Measurements from ENCODE around the gene FADS6. TPM values are rescaled to one million over a fixed set of nuclear protein-coding genes. Genes with fewer than 3 reads are reported as not detected.
"Not testable (repeated sequence)": the region's sequence is repeated elsewhere in the genome, so short reads cannot be mapped to it uniquely, and the experiment has no call there.

Gene FADS6
- total RNA-seq, 4 donors from 2014 or later, result not detected

DNA sequence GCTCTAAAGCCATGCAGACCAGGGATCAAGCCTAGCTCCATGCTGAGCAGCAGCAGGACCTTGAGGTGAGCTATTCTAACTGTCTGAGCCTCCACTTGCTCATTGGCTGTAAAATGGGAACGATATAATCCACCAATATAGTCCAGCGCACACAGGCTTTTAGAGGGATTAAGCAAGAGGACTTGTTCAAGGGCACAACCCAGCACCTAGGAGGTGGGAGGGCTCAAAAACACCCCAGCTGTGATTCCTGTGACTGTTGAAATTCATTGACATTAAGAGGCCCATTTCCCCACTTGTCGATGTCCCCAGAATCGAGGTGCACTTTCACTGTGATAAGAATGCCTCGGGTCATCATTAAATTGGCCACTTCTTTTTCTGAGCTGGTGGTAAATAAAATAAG lies 25.5 kb upstream of the FADS6 start:
- peaks cover 25 to 31% (median 30%) of the 10 kb centered on the region in 3 donors for H3K27me3 ChIP-seq
- intact Hi-C loops (cut with DNase I; ENCODE audit: low total_unique reads), result no loop called here

DNA sequence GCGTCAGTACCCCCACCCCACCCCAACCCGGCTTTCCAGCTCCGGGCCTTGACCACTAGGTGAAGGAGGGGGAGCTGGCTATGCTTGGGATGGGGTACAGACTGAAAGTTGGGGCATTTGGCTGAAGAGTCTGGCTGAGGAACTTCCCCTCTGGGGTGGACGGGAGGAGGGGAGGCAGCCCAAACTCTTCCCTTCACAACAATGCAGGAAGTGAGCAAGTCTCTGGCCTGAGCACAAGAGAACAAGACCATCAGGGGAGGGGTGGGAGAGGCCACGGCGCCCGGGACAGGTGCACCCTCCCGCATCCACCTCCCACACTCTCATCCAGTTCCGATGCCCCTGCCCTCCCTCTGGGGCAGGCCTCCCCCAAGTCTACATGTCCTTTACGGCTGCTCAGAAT lies 24.0 kb upstream of the FADS6 start:
- in situ Hi-C loops (cut with MboI; ENCODE audit: low sequenced_read_pairs in 4 of 4), result no loop called here
- H3K9me3 ChIP-seq, result no peaks in the 10 kb centered on the region
- H3K27me3 ChIP-seq, result peaks cover 12 to 16% (median 15%) of the 10 kb centered on the region in 3 donors
- no peak for ATAC-seq
- H3K4me1 ChIP-seq, result no peaks in the 10 kb centered on the region
- H3K4me3 ChIP-seq, result no peak overlapping the region
- H3K27ac ChIP-seq, result no peak overlapping the region
- intact Hi-C loops (cut with DNase I; ENCODE audit: low total_unique reads), result no loop called here
- no peaks in the 10 kb centered on the region for H3K36me3 ChIP-seq
- no peak for TF ChIP-seq POLR2A (IDR thresholded peaks at IDR 0.05)
- TF ChIP-seq, protein P1, sequence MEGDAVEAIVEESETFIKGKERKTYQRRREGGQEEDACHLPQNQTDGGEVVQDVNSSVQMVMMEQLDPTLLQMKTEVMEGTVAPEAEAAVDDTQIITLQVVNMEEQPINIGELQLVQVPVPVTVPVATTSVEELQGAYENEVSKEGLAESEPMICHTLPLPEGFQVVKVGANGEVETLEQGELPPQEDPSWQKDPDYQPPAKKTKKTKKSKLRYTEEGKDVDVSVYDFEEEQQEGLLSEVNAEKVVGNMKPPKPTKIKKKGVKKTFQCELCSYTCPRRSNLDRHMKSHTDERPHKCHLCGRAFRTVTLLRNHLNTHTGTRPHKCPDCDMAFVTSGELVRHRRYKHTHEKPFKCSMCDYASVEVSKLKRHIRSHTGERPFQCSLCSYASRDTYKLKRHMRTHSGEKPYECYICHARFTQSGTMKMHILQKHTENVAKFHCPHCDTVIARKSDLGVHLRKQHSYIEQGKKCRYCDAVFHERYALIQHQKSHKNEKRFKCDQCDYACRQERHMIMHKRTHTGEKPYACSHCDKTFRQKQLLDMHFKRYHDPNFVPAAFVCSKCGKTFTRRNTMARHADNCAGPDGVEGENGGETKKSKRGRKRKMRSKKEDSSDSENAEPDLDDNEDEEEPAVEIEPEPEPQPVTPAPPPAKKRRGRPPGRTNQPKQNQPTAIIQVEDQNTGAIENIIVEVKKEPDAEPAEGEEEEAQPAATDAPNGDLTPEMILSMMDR (IDR thresholded peaks at IDR 0.05 in 4 of 5, conservative IDR thresholded peaks at IDR 0.05 in 1 of 5), result no peak
- DNase-seq, result no peak

More for the DNA sequence above, 25.5 kb upstream of the FADS6 start:
- peaks cover 0 to 12% of the 10 kb centered on the region in 2 donors for H3K4me1 ChIP-seq
- no peak overlapping the region for H3K27ac ChIP-seq
- H3K4me3 ChIP-seq, result no peak overlapping the region
- DNase-seq, result no peak
- TF ChIP-seq, protein P1 (IDR thresholded peaks at IDR 0.05 in 4 of 5, conservative IDR thresholded peaks at IDR 0.05 in 1 of 5), result no peak
- no peak for TF ChIP-seq POLR2A (IDR thresholded peaks at IDR 0.05)
- in situ Hi-C loops (cut with MboI; ENCODE audit: low sequenced_read_pairs in 4 of 4), result no loop called here
- no peaks in the 10 kb centered on the region for H3K36me3 ChIP-seq
- no peaks in the 10 kb centered on the region for H3K9me3 ChIP-seq
- ATAC-seq, result no peak

- TF ChIP-seq, protein P1 (IDR thresholded peaks at IDR 0.05 in 4 of 5, conservative IDR thresholded peaks at IDR 0.05 in 1 of 5), result no peak
- no peak for TF ChIP-seq POLR2A (IDR thresholded peaks at IDR 0.05)
- Histone ChIP-seq H3K27ac (no peak overlapping the region), H3K27me3 (peaks cover 8 to 10% (median 9%) of the 10 kb centered on the region in 3 donors), H3K4me1 (no peaks in the 10 kb centered on the region), H3K9me3 (no peaks in the 10 kb centered on the region), H3K36me3 (no peaks in the 10 kb centered on the region), H3K4me3 (no peak overlapping the region)
- no peak for ATAC-seq
- DNase-seq, result no peak
- in situ Hi-C loops (cut with MboI; ENCODE audit: low sequenced_read_pairs in 4 of 4), result no loop called here
- intact Hi-C loops (cut with DNase I; ENCODE audit: low total_unique reads), result no loop called here
Observed at GRCh38 chr17:74916851-74917199, 23.4 kb upstream of the FADS6 start.

GRCh38 chr17:74916136-74916850 lies 22.9 kb upstream of the FADS6 start:
- no peaks in the 10 kb centered on the region for H3K36me3 ChIP-seq
- no peaks in the 10 kb centered on the region for H3K9me3 ChIP-seq
- H3K4me3 ChIP-seq, result no peak overlapping the region
- intact Hi-C loops (cut with DNase I; ENCODE audit: low total_unique reads), result no loop called here
- no peak for TF ChIP-seq POLR2A (IDR thresholded peaks at IDR 0.05)
- TF ChIP-seq, protein P1 (IDR thresholded peaks at IDR 0.05 in 4 of 5, conservative IDR thresholded peaks at IDR 0.05 in 1 of 5), result no peak
- no peak overlapping the region for H3K27ac ChIP-seq
- DNase-seq (no peak), ATAC-seq (no peak)
- peaks cover 3 to 4% (median 4%) of the 10 kb centered on the region in 3 donors for H3K27me3 ChIP-seq
- in situ Hi-C loops (cut with MboI; ENCODE audit: low sequenced_read_pairs in 4 of 4), result no loop called here
- H3K4me1 ChIP-seq, result no peaks in the 10 kb centered on the region

DNA sequence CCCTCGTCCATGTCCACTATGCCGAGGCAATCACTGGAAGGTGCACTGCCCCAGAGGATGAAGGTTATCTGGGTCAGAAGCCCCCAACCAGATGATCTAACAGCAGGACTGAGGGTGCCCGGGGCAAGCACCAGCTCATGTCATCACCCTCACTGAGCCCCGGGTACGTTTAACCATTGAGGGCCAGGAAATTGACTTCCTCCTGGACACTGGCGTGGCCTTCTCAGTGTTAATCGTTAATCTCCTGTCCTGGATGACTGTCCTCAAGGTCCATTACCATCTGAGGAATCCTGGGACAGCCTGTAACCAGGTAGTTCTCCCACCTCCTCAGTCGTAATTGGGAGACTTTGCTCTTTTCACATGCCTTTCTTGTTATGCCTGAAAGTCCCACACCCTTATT lies 18.0 kb upstream of the FADS6 start:
- in situ Hi-C loops (cut with MboI; ENCODE audit: low sequenced_read_pairs in 4 of 4); H3K36me3 ChIP-seq; H3K4me3 ChIP-seq; H3K9me3 ChIP-seq; intact Hi-C loops (cut with DNase I; ENCODE audit: low total_unique reads); ATAC-seq; H3K4me1 ChIP-seq; DNase-seq; H3K27me3 ChIP-seq; H3K27ac ChIP-seq: not testable (repeated sequence)

- H3K27me3 ChIP-seq, result peaks cover 10 to 11% (median 11%) of the 10 kb centered on the region in 3 donors
- H3K9me3 ChIP-seq; H3K4me1 ChIP-seq; intact Hi-C loops (cut with DNase I; ENCODE audit: low total_unique reads); DNase-seq; ATAC-seq; H3K27ac ChIP-seq; H3K36me3 ChIP-seq; H3K4me3 ChIP-seq; in situ Hi-C loops (cut with MboI; ENCODE audit: low sequenced_read_pairs in 4 of 4): not testable (repeated sequence)
Observed at GRCh38 chr17:74909097-74909496, 15.7 kb upstream of the FADS6 start.

Data from gastrocnemius medialis (tissue), 4 donors.